ENCODE measurements around the gene SLC12A4.
"Not testable (repeated sequence)": the region's sequence is repeated elsewhere in the genome, so short reads cannot be mapped to it uniquely, and the experiment has no call there.

The SLC12A4 gene

GRCh38 chr16:67940446-67941089 lies 27.9 kb downstream of the SLC12A4 start:
- DNase-seq, result no peak

- DNase-seq, result no peak
Observed at GRCh38 chr16:67939507-67940445, 28.7 kb downstream of the SLC12A4 start.

GRCh38 chr16:67937713-67938112 lies 30.7 kb downstream of the SLC12A4 start:
- not testable (repeated sequence) for DNase-seq

GRCh38 chr16:67936880-67937605 lies 31.4 kb downstream of the SLC12A4 start:
- peak; percentile 84 for DNase-seq

GRCh38 chr16:67936124-67936879 lies 32.1 kb downstream of the SLC12A4 start, which contains the start of gene PSMB10:
Gene PSMB10 (minus strand): TSS chr16:67936850. CDS start chr16:67936749, 101 bp downstream.
- DNase-seq, result no peak

GRCh38 chr16:67935402-67936123 lies 32.9 kb downstream of the SLC12A4 start:
- DNase-seq, result peak; percentile 65

GRCh38 chr16:67935101-67935401 lies 33.4 kb downstream of the SLC12A4 start:
- DNase-seq, result no peak

- no peak for DNase-seq
Observed at GRCh38 chr16:67934306-67935100, 33.9 kb downstream of the SLC12A4 start.

GRCh38 chr16:67933805-67934204 lies 34.6 kb downstream of the SLC12A4 start:
- DNase-seq, result no peak

- no peak for DNase-seq
Observed at GRCh38 chr16:67932462-67932840, 36.0 kb downstream of the SLC12A4 start.

- no peak for DNase-seq
Observed at GRCh38 chr16:67931712-67932461, 36.5 kb downstream of the SLC12A4 start, which contains the start of gene CTRL. Gene CTRL (minus strand): TSS chr16:67931862. CDS start chr16:67931852, 10 bp downstream.

- DNase-seq, result no peak
Observed at GRCh38 chr16:67930678-67931211, 37.7 kb downstream of the SLC12A4 start.

GRCh38 chr16:67930191-67930590 lies 38.2 kb downstream of the SLC12A4 start:
- no peak for DNase-seq

GRCh38 chr16:67928561-67929364 lies 39.7 kb downstream of the SLC12A4 start:
- DNase-seq, result no peak

- no peak for DNase-seq
Observed at GRCh38 chr16:67928147-67928546, 40.3 kb downstream of the SLC12A4 start.

GRCh38 chr16:67927131-67927941 lies 41.1 kb downstream of the SLC12A4 start:
- DNase-seq, result no peak

- DNase-seq, result no peak
Observed at GRCh38 chr16:67926181-67926750, 42.2 kb downstream of the SLC12A4 start.
